Right ventricle myocardium superior (tissue), 1 donor: Measurements from ENCODE around the gene HERC6. TPM values are rescaled to one million over a fixed set of nuclear protein-coding genes. Genes with fewer than 3 reads are reported as not detected.
A peak's percentile ranks its signal among the peaks of the same experiment; 100 is the strongest.
"Not testable (repeated sequence)": the region's sequence is repeated elsewhere in the genome, so short reads cannot be mapped to it uniquely, and the experiment has no call there.

Source experiments
- ATAC-seq: fragments of 200-7000 bp; cut with Tn5 transposase; one replicate; pipeline ENCODE4 v1.9.1; 2020; ENCODE audit warnings: mild to moderate bottlenecking; ENCODE audit not compliant: poor library complexity
- DNase-seq: peaks from one replicate; pipeline ENCODE4 v3.0.0-alpha.2; 2020
- intact Hi-C: fragments of 100-400 bp; cut with DNase I; formaldehyde crosslinking; loops from one replicate; pipeline ENCODE4 v1.11.2; 2022
- total RNA-seq: library from RNA; stranded (reverse); fragmentation: NEBNext Ultra II Directional; extraction: Animal tissue kit (Norgen Biotek cat#: 25700); gene quantifications from one replicate; pipeline ENCODE4 v1.2.1, GENCODE V29; 2021
- donor health status: DM: no; HTN: yes; CAD: no; lungs with severe emphysema.

HERC6 gene
- total RNA-seq, 1 donor from 2014 or later = 6.3 TPM

- ATAC-seq = no peak
These were observed 60.6 kb downstream of the HERC6 start for GRCh38 chr4:88439161-88439760.

GRCh38 chr4:88440146-88440545 is 61.5 kb downstream of the HERC6 start:
- intact Hi-C loops = no loop called here
- ATAC-seq (no peak), DNase-seq (no peak)

More at GRCh38 chr4:88439161-88439760, 60.6 kb downstream of the HERC6 start:
- intact Hi-C loops = no loop called here
- no peak for DNase-seq

GRCh38 chr4:88441696-88442095 is 63.0 kb downstream of the HERC6 start:
- intact Hi-C loops = no loop called here
- ATAC-seq (no peak), DNase-seq (no peak)

DNA sequence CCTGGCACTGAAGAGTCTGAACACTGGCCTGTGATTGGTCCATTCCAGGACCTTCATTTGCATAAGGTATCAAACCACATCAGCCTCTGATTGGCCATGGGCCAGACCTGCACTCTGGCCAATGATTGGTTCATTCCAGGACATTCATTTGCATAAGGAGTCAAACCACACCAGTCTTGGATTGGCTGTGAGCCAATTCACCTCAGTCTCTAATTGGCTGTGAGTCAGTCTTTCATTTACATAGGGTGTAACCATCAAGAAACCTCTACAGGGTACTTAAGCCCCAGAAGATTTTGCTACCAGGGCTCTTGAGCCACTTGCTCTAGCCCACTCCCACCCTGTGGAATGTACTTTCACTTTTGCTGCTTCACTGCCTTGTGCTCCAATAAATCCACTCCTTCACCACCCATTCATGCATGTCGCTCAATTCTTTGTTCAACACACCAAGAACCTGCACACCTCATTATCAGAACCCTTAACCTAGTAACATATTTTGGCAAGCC is 64.1 kb downstream of the HERC6 start:
- intact Hi-C loops = no loop called here
- DNase-seq = no peak
- ATAC-seq = no peak

- no peak for DNase-seq
- no peak for ATAC-seq
- intact Hi-C loops = no loop called here
These were observed 64.8 kb downstream of the HERC6 start for GRCh38 chr4:88443486-88443885.

GRCh38 chr4:88445252-88445651 is 66.6 kb downstream of the HERC6 start:
- no peak for ATAC-seq
- DNase-seq = no peak
- intact Hi-C loops = no loop called here

DNA sequence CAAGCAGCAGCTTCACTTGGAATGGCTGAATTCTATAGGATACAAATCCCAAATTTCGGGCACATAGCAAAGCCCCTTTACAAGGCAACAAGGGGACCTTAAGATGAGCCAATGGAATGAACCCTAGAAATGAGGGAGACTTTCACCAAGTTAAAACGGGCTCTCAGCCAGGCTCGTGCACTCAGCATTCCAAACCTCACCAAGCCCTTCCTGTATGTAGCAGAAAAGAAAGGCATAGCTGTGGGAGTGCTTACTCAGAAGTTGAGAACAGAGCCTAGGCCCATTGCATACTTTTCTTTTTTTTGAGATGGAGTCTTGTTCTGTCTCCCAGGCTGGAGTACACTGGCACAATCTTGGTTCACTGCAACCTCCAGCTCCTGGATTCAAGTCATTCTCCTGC is 67.5 kb downstream of the HERC6 start:
- intact Hi-C loops = no loop called here
- ATAC-seq (no peak), DNase-seq (no peak)

- intact Hi-C loops = no loop called here
- DNase-seq = no peak
- ATAC-seq = no peak
These were observed 68.9 kb downstream of the HERC6 start for GRCh38 chr4:88447371-88448095.

DNA sequence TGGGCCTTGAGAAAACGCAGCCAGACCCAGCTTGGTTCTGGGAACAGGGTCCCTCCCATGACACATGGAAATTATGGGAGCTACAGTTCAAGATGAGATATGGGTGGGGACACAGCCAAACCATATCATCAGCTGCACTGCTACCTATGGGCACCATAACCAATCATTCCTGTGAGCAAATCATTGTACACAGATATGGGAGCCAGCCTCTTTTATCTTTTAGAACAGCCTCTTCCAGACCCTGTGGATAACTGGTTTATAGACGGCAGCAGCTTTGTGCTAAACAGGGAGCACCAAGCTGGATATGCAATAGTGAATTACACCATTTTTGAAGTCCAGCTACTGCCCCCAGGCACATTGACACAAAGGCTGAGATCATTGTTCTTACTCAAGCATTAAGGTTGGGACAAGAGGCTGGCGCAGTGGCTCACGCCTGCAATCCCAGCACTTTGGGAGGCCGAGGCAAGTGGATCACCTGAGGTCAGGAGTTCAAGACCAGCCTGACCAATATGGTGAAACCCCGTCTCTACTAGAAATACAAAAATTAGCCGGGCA is 69.6 kb downstream of the HERC6 start:
- intact Hi-C loops = not testable (repeated sequence)

GRCh38 chr4:88448889-88449288 is 70.2 kb downstream of the HERC6 start:
- intact Hi-C loops = no loop called here
- no peak for DNase-seq
- ATAC-seq = no peak

More for the DNA sequence above, 69.6 kb downstream of the HERC6 start:
- DNase-seq, ATAC-seq: not testable (repeated sequence)

DNA sequence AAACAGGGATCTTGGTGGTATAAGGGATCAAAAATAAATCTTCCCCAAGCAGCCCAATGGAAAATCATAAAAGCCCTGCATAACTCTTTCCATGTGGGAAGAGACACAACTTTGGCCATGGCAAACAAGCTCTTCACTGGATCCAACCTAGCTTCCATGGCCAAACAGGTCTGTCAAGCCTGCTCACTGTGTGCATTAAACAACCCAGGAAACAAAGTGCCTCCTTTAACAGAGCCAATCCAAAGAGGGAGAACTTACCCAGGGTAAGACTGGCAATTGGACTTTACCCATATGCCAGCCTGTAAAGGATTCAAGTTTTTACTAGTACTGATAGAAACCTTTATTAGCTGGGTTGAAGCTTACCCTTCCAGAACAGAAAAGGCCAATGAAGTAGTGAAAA is 70.6 kb downstream of the HERC6 start:
- intact Hi-C loops = no loop called here
- no peak for DNase-seq
- no peak for ATAC-seq

GRCh38 chr4:88451205-88451604 is 72.6 kb downstream of the HERC6 start:
- ATAC-seq (no peak), DNase-seq (no peak)
- intact Hi-C loops = no loop called here

GRCh38 chr4:88452912-88453311 is 74.3 kb downstream of the HERC6 start:
- DNase-seq (no peak), ATAC-seq (no peak)
- intact Hi-C loops = no loop called here

- peak; percentile 94 for DNase-seq
- peak; percentile 95 for ATAC-seq
These were observed 78.1 kb downstream of the HERC6 start, which contains the start of gene HERC5 for GRCh38 chr4:88456670-88457306. TSS of gene HERC5 (plus strand) at chr4:88457119. CDS start at chr4:88457270, 151 bp downstream.

GRCh38 chr4:88457307-88458103 is 78.9 kb downstream of the HERC6 start:
- DNase-seq = peak; percentile 67
- ATAC-seq = peak; percentile 81
- intact Hi-C loops = loop anchor here (5.0 kb wide), 1 partner anchor 80 kb away; the partner anchor contains the start of gene HERC6

More at GRCh38 chr4:88456670-88457306, 78.1 kb downstream of the HERC6 start, which contains the start of gene HERC5:
- intact Hi-C loops = loop anchor here (5.0 kb wide), 1 partner anchor 79 kb away; the partner anchor contains the start of gene HERC6

- intact Hi-C loops = loop anchor here (5.0 kb wide), 1 partner anchor 81 kb away; the partner anchor contains the start of gene HERC6
- DNase-seq (no peak), ATAC-seq (no peak)
These were observed 79.6 kb downstream of the HERC6 start for GRCh38 chr4:88458104-88458740.

GRCh38 chr4:88465653-88466192 is 87.1 kb downstream of the HERC6 start:
- intact Hi-C loops = no loop called here
- ATAC-seq (no peak), DNase-seq (no peak)

DNA sequence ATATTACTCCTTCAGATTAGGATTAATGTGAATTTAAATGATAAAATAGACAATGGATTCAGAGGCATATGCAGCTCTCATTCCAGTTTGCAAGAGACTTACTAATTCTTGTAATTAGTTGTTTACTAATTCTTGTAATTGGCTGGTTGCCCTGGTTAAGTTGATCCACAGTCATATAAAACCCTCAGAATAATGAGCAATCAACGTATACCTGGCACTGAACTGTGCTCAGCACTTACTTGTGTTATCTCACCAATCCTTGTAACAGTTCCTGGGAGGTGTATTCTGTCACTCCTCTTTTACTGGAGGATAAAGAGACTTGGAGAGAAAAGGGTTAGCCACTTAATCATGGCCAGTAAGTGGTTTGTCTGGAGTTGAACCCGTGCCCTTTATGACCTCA is 88.7 kb downstream of the HERC6 start:
- ATAC-seq (no peak), DNase-seq (no peak)
- intact Hi-C loops = no loop called here
